HG03439 (cell line): ENCODE results near the gene SMURF2.
"Not testable (repeated sequence)": the region's sequence is repeated elsewhere in the genome, so short reads cannot be mapped to it uniquely, and the experiment has no call there.

ENCODE experiments used
- ATAC-seq: cut with Tn5 transposase; IDR thresholded peaks from one replicate; pipeline ENCODE4 v1.9.1; 2021; ENCODE audit warnings: mild to moderate bottlenecking, moderate library complexity; ENCODE audit not compliant: unreplicated experiment

Gene SMURF2

GRCh38 chr17:64667807-64668721 lies 6.0 kb upstream of the SMURF2 start:
- not testable (repeated sequence) for ATAC-seq

DNA sequence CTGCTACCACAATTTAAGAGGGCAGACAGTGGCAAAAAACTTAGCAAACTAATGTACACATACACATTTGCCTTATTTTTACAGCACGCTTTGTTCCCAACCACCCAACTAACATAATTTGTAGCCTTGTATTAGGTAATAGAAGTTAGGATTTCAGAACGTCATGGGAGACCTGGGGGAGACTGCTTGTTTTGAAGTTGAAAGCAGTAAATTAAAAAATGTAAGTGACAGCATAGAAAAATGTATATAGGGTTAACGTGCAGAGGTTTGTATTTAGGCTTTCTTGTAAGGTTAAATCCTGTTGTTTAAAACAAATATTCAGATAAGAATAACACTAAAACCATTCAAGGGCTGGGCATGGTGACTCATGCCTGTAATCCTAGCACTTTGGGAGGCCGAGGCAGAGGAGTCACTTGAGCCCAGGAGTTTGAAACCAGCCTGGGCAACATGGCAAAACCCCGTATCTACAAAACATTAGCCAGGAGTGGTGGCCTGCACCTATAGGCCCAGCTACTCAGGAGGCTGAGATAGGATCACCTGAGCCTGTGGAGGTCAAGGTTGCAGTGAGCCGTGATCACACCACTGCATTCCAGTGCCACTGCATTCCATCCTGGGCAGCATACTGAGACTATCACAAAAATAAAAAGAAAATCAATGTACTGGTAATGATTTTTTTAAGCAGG lies 2.3 kb upstream of the SMURF2 start:
- not testable (repeated sequence) for ATAC-seq

DNA sequence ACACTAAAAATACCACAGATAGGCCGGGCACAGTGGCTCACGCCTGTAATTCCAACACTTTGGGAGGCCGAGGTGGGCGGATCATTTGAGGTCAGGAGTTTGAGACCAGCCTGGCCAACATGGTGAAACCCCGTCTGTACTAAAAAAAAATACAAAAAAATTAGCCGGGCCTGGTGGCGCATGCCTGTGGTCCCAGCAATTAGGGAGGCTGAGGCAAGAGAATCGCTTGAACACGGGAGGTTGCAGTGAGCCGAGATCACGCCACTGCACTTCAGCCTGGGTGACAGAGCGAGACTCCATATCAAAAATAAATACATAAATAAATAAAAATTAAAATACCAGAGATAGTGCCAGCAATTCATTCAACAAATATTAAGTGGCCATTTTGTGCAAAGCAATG lies 1.7 kb upstream of the SMURF2 start:
- not testable (repeated sequence) for ATAC-seq

DNA sequence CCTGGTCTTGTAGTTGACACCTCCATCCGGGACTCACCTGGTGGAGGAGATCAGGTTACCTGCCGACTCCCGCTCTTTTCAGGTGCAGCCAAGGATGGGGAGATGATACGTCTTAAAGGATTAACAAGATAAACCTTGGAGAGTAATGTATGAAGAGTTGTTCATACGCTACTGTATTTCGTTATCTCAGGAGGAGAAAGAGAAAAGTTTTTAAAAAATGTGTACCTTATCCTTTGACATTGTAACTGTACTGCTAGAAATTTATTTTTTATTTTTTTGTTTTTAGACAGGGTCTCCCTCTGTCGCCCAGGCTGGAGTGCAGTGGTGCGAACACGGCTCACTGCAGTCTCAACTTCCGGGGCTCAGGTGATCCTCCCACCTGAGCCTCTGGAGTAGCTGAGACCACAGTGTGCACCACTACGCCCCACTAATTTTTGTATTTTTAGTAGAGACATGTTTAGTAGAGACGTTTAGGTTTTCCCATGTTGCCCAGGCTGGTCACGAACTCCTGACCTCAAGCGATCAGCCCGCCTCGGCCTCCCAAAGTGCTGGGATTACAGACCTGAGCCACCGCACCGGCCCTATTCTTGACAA lies 764 bp upstream of the SMURF2 start:
- ATAC-seq: no peak

DNA sequence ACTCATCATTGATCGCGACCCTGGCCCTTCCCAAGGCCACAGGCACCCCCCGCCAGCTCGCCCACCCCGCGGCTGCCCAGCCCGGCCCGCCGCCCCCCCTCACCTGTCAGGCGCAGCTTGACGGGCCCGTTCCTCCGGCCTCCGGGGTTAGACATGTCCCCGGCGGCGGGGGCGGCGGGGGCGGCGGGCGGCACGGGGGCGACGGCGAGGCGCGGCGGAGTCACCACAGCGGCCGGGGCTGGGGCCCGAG lies 456 bp downstream of the SMURF2 start:
- peak; percentile 50 for ATAC-seq

- ATAC-seq: peak; percentile 6
Measured at GRCh38 chr17:64660978-64661725, 955 bp downstream of the SMURF2 start.

- ATAC-seq: not testable (repeated sequence)
Measured at GRCh38 chr17:64660195-64660977, 1.7 kb downstream of the SMURF2 start.

DNA sequence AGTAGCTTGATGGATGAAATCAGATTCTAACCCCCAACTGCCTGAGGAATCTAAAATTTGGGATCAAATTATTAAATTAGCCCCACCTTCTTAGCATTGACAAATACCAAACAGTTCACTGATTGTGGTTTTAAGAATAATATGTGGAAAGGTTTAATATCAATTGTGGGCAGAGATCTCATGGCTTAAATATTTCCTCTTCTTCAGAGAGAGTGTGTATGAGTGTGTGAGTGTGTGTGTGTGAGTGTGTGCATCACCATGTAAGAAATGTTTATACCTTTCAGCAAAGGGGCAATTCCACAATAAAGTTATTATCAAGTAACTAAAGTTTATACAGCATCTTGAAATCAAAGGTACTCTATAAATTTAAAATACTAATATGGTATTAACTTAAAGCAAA lies 3.2 kb downstream of the SMURF2 start:
- no peak for ATAC-seq

DNA sequence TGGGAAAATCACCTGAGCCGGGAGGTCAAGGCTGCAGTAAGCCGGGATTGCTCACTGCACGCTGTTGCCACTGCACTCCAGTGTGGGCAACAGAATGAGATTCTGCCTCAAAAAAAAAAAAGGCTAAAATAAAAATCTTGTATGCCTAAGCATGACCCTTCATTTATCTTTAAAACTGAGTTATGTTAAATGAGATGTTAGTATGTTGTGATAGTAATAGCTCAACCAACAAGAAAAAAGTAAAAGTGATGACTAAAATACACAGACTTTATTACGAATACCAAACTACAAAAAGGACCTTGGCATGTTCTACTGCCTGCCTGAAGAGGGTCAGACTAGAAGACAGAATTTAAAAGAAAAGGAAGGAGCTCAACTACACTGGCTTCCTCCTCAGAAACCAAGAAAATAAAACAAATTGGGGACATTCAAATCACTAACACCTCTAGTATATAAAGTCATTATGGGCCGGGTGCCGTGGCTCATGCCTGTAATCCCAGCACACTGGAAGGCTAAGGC lies 4.4 kb downstream of the SMURF2 start:
- no peak for ATAC-seq

DNA sequence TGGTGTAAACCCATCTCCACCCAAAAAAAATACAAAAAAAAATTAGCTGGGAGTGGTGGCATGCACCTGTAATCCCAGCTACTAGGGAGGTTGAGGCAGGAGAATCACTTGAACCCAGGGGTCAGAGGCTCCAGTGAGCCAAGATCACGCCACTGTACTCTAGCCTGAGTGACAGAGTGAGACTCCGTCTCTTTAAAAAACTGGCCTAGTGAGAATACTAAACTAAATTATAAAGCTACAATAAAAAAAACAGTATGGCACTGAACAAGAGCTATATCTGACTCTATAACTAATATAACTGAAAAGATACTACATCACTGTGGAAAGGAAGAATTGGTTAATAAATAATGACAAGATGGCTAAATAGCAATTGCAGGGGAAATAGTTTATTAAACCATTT lies 6.4 kb downstream of the SMURF2 start:
- ATAC-seq: no peak

DNA sequence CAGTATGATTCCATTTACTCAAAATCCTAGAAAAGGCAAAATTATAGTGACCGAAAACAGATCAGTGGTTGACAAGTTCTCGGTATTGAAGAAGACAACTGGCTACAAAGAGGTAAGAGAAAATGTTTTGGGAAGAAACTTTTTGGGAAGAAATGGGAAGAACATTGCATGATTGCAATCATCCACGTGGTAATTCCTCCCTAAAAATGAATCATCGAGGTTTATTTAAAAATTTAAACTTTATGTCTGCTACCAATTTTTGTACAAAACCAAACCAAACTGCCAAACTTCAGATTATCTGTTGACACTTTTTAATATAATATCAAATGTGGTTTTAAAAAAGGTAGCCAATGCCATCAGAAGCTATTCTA lies 8.1 kb downstream of the SMURF2 start:
- ATAC-seq: no peak

DNA sequence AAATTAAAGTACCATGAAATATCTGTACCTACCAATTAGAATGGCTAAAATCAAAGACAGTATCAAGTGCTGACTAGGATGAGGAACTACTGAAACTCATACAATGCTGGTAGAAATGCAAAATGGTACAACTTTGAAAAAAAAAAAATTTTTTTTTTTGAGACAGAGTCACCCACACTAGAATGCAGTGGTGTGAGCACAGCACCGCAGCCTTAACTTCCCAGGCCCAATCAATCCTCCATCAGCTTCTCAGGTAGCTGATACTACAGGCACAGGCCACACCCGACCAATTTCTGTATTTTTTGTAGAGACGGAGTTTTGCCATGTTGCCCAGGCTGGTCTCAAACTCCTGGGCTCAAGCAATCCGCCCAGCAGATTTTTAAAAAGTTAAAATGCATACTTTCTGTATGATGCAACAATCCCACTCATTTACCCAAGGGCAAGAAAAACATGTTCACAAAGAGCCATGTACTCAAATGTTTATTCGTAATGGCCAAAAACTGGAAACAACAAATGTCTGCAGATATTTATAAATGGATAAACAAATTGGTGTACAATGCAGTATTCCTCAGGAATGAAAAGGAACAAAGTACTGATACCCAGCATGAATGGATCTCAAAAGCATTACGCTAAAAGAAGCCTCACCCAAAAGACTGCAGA lies 8.7 kb downstream of the SMURF2 start:
- no peak for ATAC-seq

DNA sequence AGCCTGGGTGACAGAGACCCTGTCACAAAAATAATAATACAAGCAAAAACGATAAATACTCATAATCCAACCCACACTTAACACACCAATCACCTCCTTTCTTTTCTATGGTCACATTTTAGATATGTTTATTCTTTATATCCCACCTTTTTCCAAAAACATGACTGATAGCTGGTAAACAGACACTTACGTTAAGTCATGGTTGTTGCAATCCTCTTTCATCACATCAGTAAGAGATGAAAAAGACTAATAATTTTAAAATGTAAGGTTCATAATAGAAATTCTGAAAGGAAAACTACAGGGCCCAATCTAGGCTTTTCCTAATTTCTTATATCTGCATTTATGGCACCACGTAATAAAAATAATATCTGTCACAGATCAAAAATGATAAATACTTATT lies 10.2 kb downstream of the SMURF2 start:
- no peak for ATAC-seq

GRCh38 chr17:64648234-64648633 lies 13.9 kb downstream of the SMURF2 start:
- ATAC-seq: no peak

- no peak for ATAC-seq
Measured at GRCh38 chr17:64647817-64648216, 14.3 kb downstream of the SMURF2 start.

GRCh38 chr17:64639516-64639915 lies 22.6 kb downstream of the SMURF2 start:
- no peak for ATAC-seq

DNA sequence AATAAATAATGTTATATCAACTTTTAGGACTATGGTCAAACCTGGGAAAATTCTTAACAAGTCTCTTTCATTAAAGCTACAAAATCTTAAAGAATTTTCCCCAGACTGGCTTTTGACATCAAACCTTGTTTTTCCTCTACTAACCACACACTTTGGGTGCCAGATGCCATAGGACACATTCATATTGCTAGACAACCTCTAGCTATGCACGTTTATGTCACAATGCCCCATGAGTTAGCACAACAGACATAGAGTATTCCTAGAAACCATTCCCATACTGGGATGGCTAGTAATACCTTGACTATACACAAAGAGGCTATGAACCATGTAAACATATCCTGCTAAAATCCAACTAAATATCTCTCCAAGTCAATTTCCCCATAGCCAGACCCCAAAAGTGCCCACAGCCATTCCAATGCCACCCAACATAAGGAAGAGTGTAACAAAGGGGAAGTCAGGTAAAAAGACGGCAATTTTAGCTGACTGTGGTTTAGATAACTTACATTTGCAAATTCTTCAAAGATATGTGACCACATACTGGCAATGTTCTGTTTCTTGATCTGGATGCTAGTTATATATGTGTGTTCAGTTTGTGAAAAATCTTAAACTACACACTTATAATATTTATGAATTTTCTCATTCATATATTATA lies 23.4 kb downstream of the SMURF2 start:
- ATAC-seq: no peak

DNA sequence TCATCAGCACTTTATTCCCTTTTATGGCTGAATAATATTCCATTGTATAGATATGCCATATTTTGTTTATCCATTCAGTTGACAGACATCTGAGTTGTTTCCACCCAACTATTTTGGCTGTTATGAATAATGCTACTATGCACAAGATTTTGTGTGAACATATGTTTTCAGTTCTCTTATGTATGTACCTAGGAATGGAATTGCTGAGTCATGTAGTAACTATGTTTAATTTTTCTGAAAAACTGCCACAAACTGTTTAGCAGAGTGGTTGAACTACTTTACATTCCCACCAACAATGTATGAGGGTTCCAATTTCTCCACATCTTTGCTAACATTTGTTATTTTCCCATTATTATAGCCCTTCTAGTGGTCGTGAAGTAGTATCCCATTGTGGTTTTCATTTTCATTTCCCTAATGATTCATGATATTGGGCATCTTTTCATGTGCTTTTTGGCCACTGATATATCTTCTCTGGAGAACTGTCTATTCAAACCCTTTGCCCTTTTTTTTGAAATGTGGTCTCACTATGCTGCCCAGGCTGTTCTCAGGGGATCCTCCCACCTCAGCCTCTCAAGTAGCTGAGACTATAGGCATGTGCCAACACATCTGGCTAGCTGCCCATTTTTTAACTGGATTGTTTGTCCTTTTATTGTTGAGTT lies 26.3 kb downstream of the SMURF2 start:
- peak; percentile 86 for ATAC-seq

GRCh38 chr17:64634218-64634617 lies 27.9 kb downstream of the SMURF2 start:
- ATAC-seq: no peak
